Measurements from ENCODE around the gene IDE. TPM values are rescaled to one million over a fixed set of nuclear protein-coding genes. Genes with fewer than 3 reads are reported as not detected.

Gene IDE
- total and polyA plus RNA-seq, 2 of the 13 experiments (the other 11 are each of a cell fraction or from before 2014, with no cell fraction given): 16.1 to 52.1 TPM

DNA sequence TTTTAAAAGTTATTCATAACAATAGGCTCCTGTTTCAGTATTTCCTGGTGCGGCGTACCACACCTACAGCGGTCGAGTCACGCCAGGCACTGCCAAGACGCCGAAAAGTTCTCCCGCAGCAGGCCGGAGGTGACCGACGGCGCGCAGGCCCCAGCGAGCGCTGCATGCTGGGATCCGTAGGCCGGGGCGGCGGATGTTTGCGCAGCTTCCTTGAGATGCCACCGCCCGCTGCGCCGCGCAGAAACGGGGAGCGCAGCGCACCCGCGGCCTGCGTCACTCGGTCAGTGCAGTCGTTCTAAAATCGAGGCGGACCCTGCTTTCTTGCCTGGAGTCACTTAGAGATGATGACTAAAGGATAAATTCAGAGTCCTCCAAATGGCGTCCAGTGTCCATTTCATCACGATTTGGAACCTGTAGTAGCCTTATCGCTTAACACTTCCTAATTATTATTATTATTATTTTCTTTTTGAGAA is 17.7 kb upstream of the IDE start (continued):
- TF ChIP-seq, protein P1, sequence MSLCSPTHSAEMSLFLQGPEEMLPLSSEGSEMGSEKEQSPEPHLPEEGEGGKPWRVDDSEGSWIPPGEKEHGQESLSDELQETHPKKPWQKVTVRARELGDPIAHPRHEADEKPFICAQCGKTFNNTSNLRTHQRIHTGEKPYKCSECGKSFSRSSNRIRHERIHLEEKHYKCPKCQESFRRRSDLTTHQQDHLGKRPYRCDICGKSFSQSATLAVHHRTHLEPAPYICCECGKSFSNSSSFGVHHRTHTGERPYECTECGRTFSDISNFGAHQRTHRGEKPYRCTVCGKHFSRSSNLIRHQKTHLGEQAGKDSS (CRISPR knock-in tag; IDR thresholded peaks at IDR 0.05; ENCODE audit: borderline replicate concordance, low read depth): peak; percentile 76; the same call in 1 of the 2 replicates
- TF ChIP-seq TBL1XR1 (IDR thresholded peaks at IDR 0.05; ENCODE audit: borderline replicate concordance, low read length, partially characterized antibody) (no peak), HMG20B (CRISPR knock-in tag; conservative IDR thresholded peaks at IDR 0.05) (0 out of 2 replicates have a peak, but pooled peaks have one; percentile 41), ZSCAN21 (CRISPR knock-in tag; IDR thresholded peaks at IDR 0.05; ENCODE audit: borderline replicate concordance) (peak; percentile 73; the same call in 1 of the 2 replicates), GTF2F1 (IDR thresholded peaks at IDR 0.05; ENCODE audit: low read length) (no peak), TCF7L2 (IDR thresholded peaks at IDR 0.05; ENCODE audit: low read depth, low read length) (no peak), ZNF318 (CRISPR knock-in tag; IDR thresholded peaks at IDR 0.05) (peak; percentile 34; the same call in 1 of the 2 replicates), SMC3 (IDR thresholded peaks at IDR 0.05; ENCODE audit: low read length) (no peak), ZBTB43 (CRISPR knock-in tag; conservative IDR thresholded peaks at IDR 0.05) (peak; percentile 73; the same call in 1 of the 2 replicates), ONECUT2 (CRISPR knock-in tag; IDR thresholded peaks at IDR 0.05) (no peak), MYNN (CRISPR knock-in tag; IDR thresholded peaks at IDR 0.05; ENCODE audit: low read depth) (no peak), ZNF780A (CRISPR knock-in tag; IDR thresholded peaks at IDR 0.05) (no peak), ZNF552 (CRISPR knock-in tag; IDR thresholded peaks at IDR 0.05; ENCODE audit: borderline replicate concordance) (no peak; the same call in 1 of the 2 replicates), FOSL1 (CRISPR knock-in tag; IDR thresholded peaks at IDR 0.05; ENCODE audit: borderline replicate concordance) (no peak), ZBTB3 (CRISPR knock-in tag; IDR thresholded peaks at IDR 0.05; ENCODE audit: borderline replicate concordance, low read depth) (no peak)
- TF ChIP-seq, protein P2, sequence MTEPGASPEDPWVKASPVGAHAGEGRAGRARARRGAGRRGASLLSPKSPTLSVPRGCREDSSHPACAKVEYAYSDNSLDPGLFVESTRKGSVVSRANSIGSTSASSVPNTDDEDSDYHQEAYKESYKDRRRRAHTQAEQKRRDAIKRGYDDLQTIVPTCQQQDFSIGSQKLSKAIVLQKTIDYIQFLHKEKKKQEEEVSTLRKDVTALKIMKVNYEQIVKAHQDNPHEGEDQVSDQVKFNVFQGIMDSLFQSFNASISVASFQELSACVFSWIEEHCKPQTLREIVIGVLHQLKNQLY (CRISPR knock-in tag; IDR thresholded peaks at IDR 0.05): peak; percentile 52; the same call in 1 of the 2 replicates
- TF ChIP-seq, protein P3, sequence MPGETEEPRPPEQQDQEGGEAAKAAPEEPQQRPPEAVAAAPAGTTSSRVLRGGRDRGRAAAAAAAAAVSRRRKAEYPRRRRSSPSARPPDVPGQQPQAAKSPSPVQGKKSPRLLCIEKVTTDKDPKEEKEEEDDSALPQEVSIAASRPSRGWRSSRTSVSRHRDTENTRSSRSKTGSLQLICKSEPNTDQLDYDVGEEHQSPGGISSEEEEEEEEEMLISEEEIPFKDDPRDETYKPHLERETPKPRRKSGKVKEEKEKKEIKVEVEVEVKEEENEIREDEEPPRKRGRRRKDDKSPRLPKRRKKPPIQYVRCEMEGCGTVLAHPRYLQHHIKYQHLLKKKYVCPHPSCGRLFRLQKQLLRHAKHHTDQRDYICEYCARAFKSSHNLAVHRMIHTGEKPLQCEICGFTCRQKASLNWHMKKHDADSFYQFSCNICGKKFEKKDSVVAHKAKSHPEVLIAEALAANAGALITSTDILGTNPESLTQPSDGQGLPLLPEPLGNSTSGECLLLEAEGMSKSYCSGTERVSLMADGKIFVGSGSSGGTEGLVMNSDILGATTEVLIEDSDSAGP (CRISPR knock-in tag; IDR thresholded peaks at IDR 0.05; ENCODE audit: borderline replicate concordance): peak; percentile 63

Data from HepG2 (cell line).